GM19372 (cell line): Measurements from ENCODE around the gene NOS1.
"Not testable (repeated sequence)": the region's sequence is repeated elsewhere in the genome, so short reads cannot be mapped to it uniquely, and the experiment has no call there.

ENCODE experiments used
- ATAC-seq: cut with Tn5 transposase; IDR thresholded peaks from one replicate; pipeline ENCODE4 v1.9.1; 2021; ENCODE audit warnings: mild to moderate bottlenecking, low read depth, moderate library complexity; ENCODE audit not compliant: unreplicated experiment

NOS1 gene

GRCh38 chr12:117279606-117280005 is 81.8 kb downstream of the NOS1 start:
- no peak for ATAC-seq

- ATAC-seq, result no peak
These were observed 83.6 kb downstream of the NOS1 start for GRCh38 chr12:117277875-117278274.

GRCh38 chr12:117273091-117273490 is 88.3 kb downstream of the NOS1 start:
- no peak for ATAC-seq

GRCh38 chr12:117272690-117273089 is 88.7 kb downstream of the NOS1 start:
- no peak for ATAC-seq

- ATAC-seq, result no peak
These were observed 98.7 kb downstream of the NOS1 start for GRCh38 chr12:117262749-117263148.

- no peak for ATAC-seq
These were observed 100.2 kb downstream of the NOS1 start for GRCh38 chr12:117261247-117261646.

- ATAC-seq, result no peak
These were observed 106.0 kb downstream of the NOS1 start for GRCh38 chr12:117255386-117255785.

GRCh38 chr12:117243488-117243887 is 117.9 kb downstream of the NOS1 start:
- ATAC-seq, result no peak

GRCh38 chr12:117241697-117242096 is 119.7 kb downstream of the NOS1 start:
- no peak for ATAC-seq

GRCh38 chr12:117240081-117240755 is 121.2 kb downstream of the NOS1 start:
- no peak for ATAC-seq

GRCh38 chr12:117236456-117237001 is 124.9 kb downstream of the NOS1 start:
- no peak for ATAC-seq

GRCh38 chr12:117235261-117235660 is 126.2 kb downstream of the NOS1 start:
- no peak for ATAC-seq

GRCh38 chr12:117234441-117234840 is 127.0 kb downstream of the NOS1 start:
- no peak for ATAC-seq

- ATAC-seq, result no peak
These were observed 129.7 kb downstream of the NOS1 start for GRCh38 chr12:117231750-117232149.

GRCh38 chr12:117228239-117228638 is 133.2 kb downstream of the NOS1 start:
- ATAC-seq, result no peak

GRCh38 chr12:117227000-117227653 is 134.3 kb downstream of the NOS1 start:
- no peak for ATAC-seq

- ATAC-seq, result no peak
These were observed 134.9 kb downstream of the NOS1 start for GRCh38 chr12:117226505-117226904.

GRCh38 chr12:117225179-117225578 is 136.2 kb downstream of the NOS1 start:
- no peak for ATAC-seq

- not testable (repeated sequence) for ATAC-seq
These were observed 140.5 kb downstream of the NOS1 start for GRCh38 chr12:117220947-117221346.

- no peak for ATAC-seq
These were observed 143.3 kb downstream of the NOS1 start for GRCh38 chr12:117218149-117218548.

- ATAC-seq, result no peak
These were observed 144.7 kb downstream of the NOS1 start for GRCh38 chr12:117216686-117217085.

- no peak for ATAC-seq
These were observed 146.6 kb downstream of the NOS1 start for GRCh38 chr12:117214797-117215196.
